Tibial nerve (tissue), 3 donors: ENCODE measurements around the gene USP25.

Experiments used
- CTCF ChIP-seq, 5 experiments: fragments of 200-600 bp in 3 of 5; fragments of 450-650 bp in 2 of 5; sonication (generic) in 3 of 5; IDR thresholded peaks; one replicate each; pipeline ENCODE4 v1.5.1; 2016 to 2019; ENCODE audit warnings: antibody characterized with exemption in 5 of 5, mild to moderate bottlenecking in 3 of 5, moderate library complexity in 2 of 5
- POLR2A ChIP-seq, 2 donors: fragments of 450-650 bp; IDR thresholded peaks; one replicate each; pipeline ENCODE4 v1.6.1; 2017; ENCODE audit warnings: antibody characterized with exemption in 2 of 2, mild to moderate bottlenecking in 2 of 2, moderate library complexity in 2 of 2

GRCh38 chr21:15741510-15741909 is 11.7 kb downstream of the USP25 start:
- no peak for TF ChIP-seq CTCF (IDR thresholded peaks at IDR 0.05)
- TF ChIP-seq POLR2A (IDR thresholded peaks at IDR 0.05) = no peak
